Sigmoid colon (tissue), 4 donors: ENCODE measurements around the gene OGT.
"Not testable (repeated sequence)": the region's sequence is repeated elsewhere in the genome, so short reads cannot be mapped to it uniquely, and the experiment has no call there.

Experiments
- EP300 ChIP-seq, 4 donors: sonication (generic); formaldehyde crosslinking; IDR thresholded peaks; one replicate each; pipeline ENCODE4 v1.6.1; 2017; ENCODE audit warnings: antibody characterized with exemption in 4 of 4
- POLR2A ChIP-seq, 2 donors: fragments of 450-650 bp; IDR thresholded peaks; one replicate each; pipeline ENCODE4 v1.6.1; 2016; ENCODE audit warnings: antibody characterized with exemption in 2 of 2, mild to moderate bottlenecking in 2 of 2, moderate library complexity in 2 of 2
- POLR2AphosphoS5 ChIP-seq, 4 donors: sonication (generic); formaldehyde crosslinking; IDR thresholded peaks; one replicate each; pipeline ENCODE4 v1.6.1; 2017; ENCODE audit warnings: antibody characterized with exemption in 4 of 4
- TF ChIP-seq, protein P1 (sequence below), 4 experiments: fragments of 450-650 bp in 3 of 4; fragments of 200-600 bp in 1 of 4; IDR thresholded peaks; one replicate each; pipeline ENCODE4 v1.5.1; 2016 to 2019; ENCODE audit warnings: antibody characterized with exemption in 4 of 4, mild to moderate bottlenecking in 3 of 4, moderate library complexity in 2 of 4

DNA sequence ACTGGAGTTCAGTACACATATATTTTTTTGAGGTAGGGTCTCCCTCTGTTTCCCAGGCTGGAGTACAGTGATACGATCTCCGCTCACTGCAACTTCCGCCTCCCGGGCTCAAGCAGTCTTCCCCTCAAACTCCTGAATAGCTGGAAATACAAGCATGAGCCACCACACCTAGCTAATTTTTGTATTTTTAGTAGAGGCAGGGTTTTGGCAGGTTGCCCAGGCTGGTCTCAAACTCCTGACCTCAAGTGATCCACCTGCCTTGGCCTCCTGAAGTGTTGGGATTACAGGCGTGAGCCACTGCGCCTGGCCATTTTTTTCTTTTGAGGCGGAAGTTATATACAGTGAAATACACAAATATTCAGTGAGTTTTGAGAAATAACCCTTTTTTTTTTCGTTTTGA is 38.5 kb downstream of the OGT start:
- TF ChIP-seq, protein P1, sequence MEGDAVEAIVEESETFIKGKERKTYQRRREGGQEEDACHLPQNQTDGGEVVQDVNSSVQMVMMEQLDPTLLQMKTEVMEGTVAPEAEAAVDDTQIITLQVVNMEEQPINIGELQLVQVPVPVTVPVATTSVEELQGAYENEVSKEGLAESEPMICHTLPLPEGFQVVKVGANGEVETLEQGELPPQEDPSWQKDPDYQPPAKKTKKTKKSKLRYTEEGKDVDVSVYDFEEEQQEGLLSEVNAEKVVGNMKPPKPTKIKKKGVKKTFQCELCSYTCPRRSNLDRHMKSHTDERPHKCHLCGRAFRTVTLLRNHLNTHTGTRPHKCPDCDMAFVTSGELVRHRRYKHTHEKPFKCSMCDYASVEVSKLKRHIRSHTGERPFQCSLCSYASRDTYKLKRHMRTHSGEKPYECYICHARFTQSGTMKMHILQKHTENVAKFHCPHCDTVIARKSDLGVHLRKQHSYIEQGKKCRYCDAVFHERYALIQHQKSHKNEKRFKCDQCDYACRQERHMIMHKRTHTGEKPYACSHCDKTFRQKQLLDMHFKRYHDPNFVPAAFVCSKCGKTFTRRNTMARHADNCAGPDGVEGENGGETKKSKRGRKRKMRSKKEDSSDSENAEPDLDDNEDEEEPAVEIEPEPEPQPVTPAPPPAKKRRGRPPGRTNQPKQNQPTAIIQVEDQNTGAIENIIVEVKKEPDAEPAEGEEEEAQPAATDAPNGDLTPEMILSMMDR (IDR thresholded peaks at IDR 0.05) = not testable (repeated sequence)
- TF ChIP-seq POLR2AphosphoS5, POLR2A, EP300 (IDR thresholded peaks at IDR 0.05): not testable (repeated sequence)
